22Rv1 (cell line): ENCODE data around the gene CRAMP1.

ENCODE experiments used
- H3K27ac ChIP-seq: fragments of 450-650 bp; 2 replicates; pipeline ENCODE4 v1.5.1; 2017
- CTCF ChIP-seq: fragments of 450-650 bp; IDR thresholded peaks from 2 replicates; pipeline ENCODE4 v1.5.1; 2017; ENCODE audit warnings: mild to moderate bottlenecking
- ZFX ChIP-seq: fragments of 450-650 bp; IDR thresholded peaks from 2 replicates; pipeline ENCODE4 v1.6.1; 2017; ENCODE audit warnings: antibody characterized with exemption, borderline replicate concordance

The CRAMP1 gene, protein sequence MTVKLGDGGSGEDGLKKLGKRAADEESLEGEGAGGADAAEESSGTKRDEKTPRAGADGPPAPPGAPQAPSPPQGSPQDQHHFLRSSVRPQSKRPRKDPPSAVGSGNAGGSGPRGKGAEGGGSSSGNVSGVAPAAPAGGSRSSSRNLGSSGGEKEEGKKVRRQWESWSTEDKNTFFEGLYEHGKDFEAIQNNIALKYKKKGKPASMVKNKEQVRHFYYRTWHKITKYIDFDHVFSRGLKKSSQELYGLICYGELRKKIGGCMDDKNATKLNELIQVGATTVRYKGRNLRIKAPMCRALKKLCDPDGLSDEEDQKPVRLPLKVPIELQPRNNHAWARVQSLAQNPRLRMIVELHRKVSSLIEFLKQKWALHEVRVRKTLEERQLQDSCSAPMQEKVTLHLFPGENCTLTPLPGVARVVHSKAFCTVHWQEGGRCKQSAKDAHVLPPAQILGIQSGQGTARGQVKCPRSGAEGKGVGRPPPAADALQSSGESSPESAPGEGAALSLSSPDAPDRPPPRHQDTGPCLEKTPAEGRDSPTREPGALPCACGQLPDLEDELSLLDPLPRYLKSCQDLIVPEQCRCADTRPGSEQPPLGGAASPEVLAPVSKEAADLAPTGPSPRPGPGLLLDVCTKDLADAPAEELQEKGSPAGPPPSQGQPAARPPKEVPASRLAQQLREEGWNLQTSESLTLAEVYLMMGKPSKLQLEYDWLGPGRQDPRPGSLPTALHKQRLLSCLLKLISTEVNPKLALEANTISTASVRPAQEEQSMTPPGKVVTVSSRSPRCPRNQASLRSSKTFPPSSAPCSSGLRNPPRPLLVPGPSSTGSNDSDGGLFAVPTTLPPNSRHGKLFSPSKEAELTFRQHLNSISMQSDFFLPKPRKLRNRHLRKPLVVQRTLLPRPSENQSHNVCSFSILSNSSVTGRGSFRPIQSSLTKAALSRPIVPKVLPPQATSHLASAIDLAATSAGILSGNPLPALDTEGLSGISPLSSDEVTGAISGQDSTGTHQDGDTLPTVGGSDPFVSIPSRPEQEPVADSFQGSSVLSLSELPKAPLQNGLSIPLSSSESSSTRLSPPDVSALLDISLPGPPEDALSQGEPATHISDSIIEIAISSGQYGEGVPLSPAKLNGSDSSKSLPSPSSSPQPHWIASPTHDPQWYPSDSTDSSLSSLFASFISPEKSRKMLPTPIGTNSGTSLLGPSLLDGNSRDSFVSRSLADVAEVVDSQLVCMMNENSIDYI (N-terminal part only)

DNA sequence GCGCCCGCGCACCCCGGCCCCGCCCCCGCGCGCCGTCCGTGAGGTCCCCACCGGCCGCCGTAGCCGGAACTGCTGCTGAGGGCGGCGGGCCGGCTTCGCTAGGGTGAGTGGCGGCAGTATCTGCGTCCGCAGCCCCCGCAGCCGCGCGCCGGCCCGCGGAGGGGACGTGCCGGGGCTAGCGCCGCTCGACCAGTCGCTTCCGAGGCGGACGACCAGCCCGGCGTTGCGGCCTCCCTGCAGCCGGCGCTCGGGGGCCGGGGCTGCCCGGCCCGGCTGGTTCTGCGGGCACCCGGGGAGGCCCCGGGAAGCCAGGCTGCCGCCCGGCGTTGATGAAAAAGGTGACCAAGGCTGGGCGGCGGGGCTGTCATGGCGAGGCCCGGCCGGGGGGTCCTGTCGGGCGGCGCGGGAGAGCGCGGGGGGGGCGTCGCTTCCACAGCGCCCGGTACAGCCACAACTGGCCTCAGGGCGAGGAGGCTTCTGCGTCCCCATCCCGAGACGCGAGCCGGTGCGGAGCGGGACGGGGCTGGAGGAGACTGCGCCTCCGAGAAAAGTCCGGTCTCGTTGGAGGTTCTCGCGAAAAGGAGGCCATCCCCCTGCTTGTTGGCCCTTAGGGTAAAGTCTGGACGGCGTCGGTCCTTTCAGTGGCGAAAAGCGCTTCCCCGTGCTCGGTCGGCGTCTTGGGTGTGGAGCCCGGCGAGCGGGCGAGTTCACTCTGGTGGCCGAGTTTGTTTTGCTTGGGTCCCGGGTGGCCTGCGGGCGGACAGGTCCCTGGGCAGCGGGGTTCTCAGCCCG lies at the start of gene CRAMP1:
Gene CRAMP1 (plus strand): TSS at position 41 of the 792 bp plus-strand sequence. CDS start 2,280 bp downstream, outside the sequence.
- TF ChIP-seq CTCF: no peak
- TF ChIP-seq ZFX: no peak
- peak within 1 kb of the TSS; percentile 89 for H3K27ac ChIP-seq

GRCh38 chr16:1563786-1564185 lies 48.4 kb upstream of the CRAMP1 start:
- no peak overlapping the region for H3K27ac ChIP-seq
- TF ChIP-seq ZFX (no peak), CTCF (no peak)

DNA sequence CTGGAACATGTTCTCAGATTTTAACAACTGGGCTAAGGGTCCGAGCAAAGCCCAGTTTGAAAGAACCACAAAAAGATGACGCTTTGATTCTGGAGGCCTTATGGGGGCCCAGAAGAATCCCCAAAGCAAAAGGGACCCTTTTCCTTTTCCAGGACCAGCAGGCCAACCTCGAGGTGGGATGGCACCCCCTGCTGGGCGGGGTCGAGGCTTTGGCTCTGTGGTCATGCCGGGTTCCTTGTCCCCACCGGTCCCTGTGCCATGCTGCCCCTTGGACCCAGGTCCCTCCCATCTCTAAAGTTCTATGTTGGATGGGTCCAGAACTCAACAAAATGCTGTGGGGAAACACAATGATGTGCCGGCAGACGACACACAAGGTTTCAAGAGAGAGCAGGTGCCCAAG lies 47.8 kb upstream of the CRAMP1 start:
- H3K27ac ChIP-seq: no peak overlapping the region
- TF ChIP-seq CTCF: peak; percentile 22
- TF ChIP-seq ZFX: no peak

DNA sequence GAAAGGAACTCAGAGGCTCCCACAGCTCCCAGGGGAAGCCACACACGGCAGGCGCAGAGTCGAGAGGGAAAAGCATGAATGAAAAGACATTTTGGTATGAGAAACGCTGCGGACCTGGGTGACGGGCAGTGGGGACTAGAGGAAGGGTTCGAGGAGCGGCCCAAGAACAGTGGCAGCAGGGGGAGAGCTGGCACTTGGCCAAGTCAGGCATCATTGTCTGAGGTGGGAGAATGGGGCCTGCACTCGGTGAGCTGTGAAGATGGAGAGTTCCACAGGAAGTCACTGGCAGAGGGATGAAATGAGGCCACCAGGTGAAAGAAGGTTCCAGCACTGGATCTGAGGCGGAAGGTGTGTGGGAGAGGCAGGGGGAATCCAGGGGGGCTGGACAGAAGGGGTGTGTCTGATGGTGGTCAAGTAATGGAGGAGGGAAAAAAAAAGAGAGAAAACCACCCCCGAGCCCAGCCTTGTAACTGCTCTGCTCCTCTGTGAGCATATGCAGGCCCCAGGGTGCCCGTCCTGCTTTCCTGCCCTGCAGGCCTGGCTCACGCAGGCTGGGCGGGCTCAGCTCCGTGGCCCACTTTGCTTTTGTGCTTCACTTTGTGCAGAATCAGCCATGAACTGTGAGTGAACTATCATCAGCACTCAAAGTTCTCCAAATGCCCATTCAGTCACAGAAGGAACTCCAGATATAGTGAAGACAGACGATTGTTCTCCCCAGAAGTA lies 46.9 kb upstream of the CRAMP1 start:
- no peak for TF ChIP-seq ZFX
- no peak for TF ChIP-seq CTCF
- no peak overlapping the region for H3K27ac ChIP-seq

DNA sequence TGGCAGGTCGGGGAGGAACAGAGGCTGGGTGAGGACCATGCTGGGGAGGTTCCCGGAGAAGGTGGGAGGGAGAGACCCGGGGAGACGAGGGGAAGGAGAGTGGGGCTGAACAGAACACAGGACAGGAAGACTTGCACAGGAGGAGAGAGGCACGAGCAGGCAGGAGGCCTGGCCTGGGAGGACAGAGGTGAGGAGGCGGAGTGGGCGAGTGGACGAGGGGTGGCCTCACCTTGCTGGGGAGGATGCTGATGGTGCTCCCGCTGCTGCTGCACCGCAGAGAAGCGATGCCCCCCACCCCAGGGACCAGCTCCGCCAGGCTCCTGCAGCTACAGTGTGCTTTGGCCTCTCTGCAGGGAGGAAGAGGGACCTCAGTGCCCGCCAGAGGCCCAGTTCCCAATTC lies 44.2 kb upstream of the CRAMP1 start:
- no peak overlapping the region for H3K27ac ChIP-seq

More for the DNA sequence above, 44.2 kb upstream of the CRAMP1 start:
- TF ChIP-seq CTCF: no peak
